Liver (tissue), 9 donors: ENCODE results near the gene CTNNBL1. TPM values are rescaled to one million over a fixed set of nuclear protein-coding genes. Genes with fewer than 3 reads are reported as not detected.

Experiments
- DNase-seq: peaks from one replicate; pipeline ENCODE4 v3.0.0-alpha.2; 2017; ENCODE audit warnings: low spot score
- H3K27ac ChIP-seq, 2 donors: one replicate each; pipeline ENCODE4 v1.7.0; 2013; ENCODE audit warnings: inconsistent platforms in 2 of 2, low read length in 2 of 2, control low read depth in 1 of 2, low read depth in 1 of 2, mild to moderate bottlenecking in 1 of 2
- H3K27me3 ChIP-seq, 4 donors: one replicate each; pipeline versions ENCODE4 v1.6.1 to v1.7.0; 2013; ENCODE audit warnings: low read length in 3 of 4, inconsistent platforms in 1 of 4, mild to moderate bottlenecking in 1 of 4, moderate library complexity in 1 of 4; ENCODE audit not compliant: control insufficient read depth in 4 of 4, insufficient read depth in 4 of 4
- H3K36me3 ChIP-seq, 4 donors: one replicate each; pipeline versions ENCODE4 v1.6.1 to v1.7.0; 2013; ENCODE audit warnings: low read length in 3 of 4, mild to moderate bottlenecking in 3 of 4, low read depth in 1 of 4, moderate library complexity in 1 of 4; ENCODE audit not compliant: control insufficient read depth in 4 of 4, insufficient read depth in 3 of 4
- H3K4me1 ChIP-seq, 4 donors: one replicate each; pipeline versions ENCODE4 v1.6.1 to v1.7.0; 2013; ENCODE audit warnings: low read length in 3 of 4, mild to moderate bottlenecking in 3 of 4, moderate library complexity in 1 of 4; ENCODE audit not compliant: control insufficient read depth in 4 of 4, insufficient read depth in 4 of 4
- H3K4me3 ChIP-seq, 3 donors: one replicate each; pipeline versions ENCODE4 v1.6.1 to v1.7.0; 2013; ENCODE audit warnings: low read length in 3 of 3, control low read depth in 1 of 3, low read depth in 1 of 3, mild to moderate bottlenecking in 1 of 3
- H3K9ac ChIP-seq, 2 donors: one replicate each; pipeline ENCODE4 v1.7.0; 2013; ENCODE audit warnings: low read length in 2 of 2, mild to moderate bottlenecking in 2 of 2, moderate library complexity in 2 of 2, control low read depth in 1 of 2, low read depth in 1 of 2
- H3K9me3 ChIP-seq, 4 donors: one replicate each; pipeline versions ENCODE4 v1.6.1 to v1.7.0; 2013; ENCODE audit warnings: low read length in 3 of 4; ENCODE audit not compliant: control insufficient read depth in 4 of 4
- EGR1 ChIP-seq, 2 donors: IDR thresholded peaks; 2 replicates each; pipeline ENCODE4 v1.6.1; 2016 to 2018; ENCODE audit warnings: antibody characterized with exemption in 2 of 2, low read depth in 2 of 2
- FOXA1 ChIP-seq: IDR thresholded peaks from 2 replicates; pipeline ENCODE4 v1.6.1; 2016; ENCODE audit warnings: antibody characterized with exemption
- FOXA2 ChIP-seq: IDR thresholded peaks from 2 replicates; pipeline ENCODE4 v1.6.1; 2016; ENCODE audit warnings: antibody characterized with exemption
- GABPA ChIP-seq, 2 donors: IDR thresholded peaks in 1 of 2; conservative IDR thresholded peaks in 1 of 2; 2 replicates each; pipeline ENCODE4 v1.6.1; 2016; ENCODE audit warnings: antibody characterized with exemption in 2 of 2, mild to moderate bottlenecking in 1 of 2, moderate library complexity in 1 of 2
- HNF4A ChIP-seq, 2 donors: conservative IDR thresholded peaks; 2 replicates each; pipeline ENCODE4 v1.6.1; 2016; ENCODE audit warnings: antibody characterized with exemption in 2 of 2, mild to moderate bottlenecking in 2 of 2
- HNF4G ChIP-seq: IDR thresholded peaks from 2 replicates; pipeline ENCODE4 v1.6.1; 2016; ENCODE audit warnings: antibody characterized with exemption
- JUND ChIP-seq, 2 donors: IDR thresholded peaks; 2 replicates each; pipeline ENCODE4 v1.6.1; 2016; ENCODE audit warnings: antibody characterized with exemption in 2 of 2
- NR2F2 ChIP-seq: IDR thresholded peaks from 2 replicates; pipeline ENCODE4 v1.6.1; 2016; ENCODE audit warnings: antibody characterized with exemption
- RAD21 ChIP-seq, 2 donors: IDR thresholded peaks; 2 replicates each; pipeline ENCODE4 v1.6.1; 2016; ENCODE audit warnings: antibody characterized with exemption in 2 of 2, mild to moderate bottlenecking in 2 of 2
- SP1 ChIP-seq: IDR thresholded peaks from 2 replicates; pipeline ENCODE4 v1.6.1; 2018; ENCODE audit warnings: antibody characterized with exemption, mild to moderate bottlenecking
- TAF1 ChIP-seq: conservative IDR thresholded peaks from 2 replicates; pipeline ENCODE4 v1.6.1; 2016; ENCODE audit warnings: antibody characterized with exemption, mild to moderate bottlenecking
- YY1 ChIP-seq: IDR thresholded peaks from 2 replicates; pipeline ENCODE4 v1.6.1; 2016; ENCODE audit warnings: antibody characterized with exemption, mild to moderate bottlenecking
- whole genome bisulfite sequencing: extraction: QIAGEN DNeasy Blood & Tissue Kit; methylation state at CpG from one replicate; pipeline ENCODE4 v1.1.7; 2013; 5-methylcytosine and 5-hydroxymethylcytosine counted together
- polyA plus RNA-seq, 2 donors: library from polyadenylated mRNA; stranded (reverse) in 1 of 2; unstranded in 1 of 2; fragments of 200-250 nt in 1 of 2; fragments of >200 nt in 1 of 2; fragmentation: Nextera tagmentation in 1 of 2; extraction: Ambion mirVana in 1 of 2; gene quantifications; one replicate each; pipeline versions ENCODE4 v1.2.1 to v1.2.3, GENCODE V29; 2013 to 2015
- total RNA-seq, 2 donors: library from RNA; depleted of rRNA; stranded (reverse); fragments of >200 nt; gene quantifications; one replicate each; pipeline ENCODE4 v1.2.3, GENCODE V29; 2014
- TF ChIP-seq, protein P1 (sequence below): IDR thresholded peaks from 2 replicates; pipeline ENCODE4 v1.6.1; 2016; ENCODE audit warnings: antibody characterized with exemption
- TF ChIP-seq, protein P2 (sequence below): IDR thresholded peaks from 2 replicates; pipeline ENCODE4 v1.6.1; 2016; ENCODE audit warnings: antibody characterized with exemption
- TF ChIP-seq, protein P3 (sequence below): fragments of 150-350 bp; IDR thresholded peaks from 2 replicates; pipeline ENCODE4 v1.5.1; 2017; ENCODE audit warnings: improper control_type of control experiment, low read depth, low read length; ENCODE audit not compliant: missing input control
- TF ChIP-seq, protein P4 (sequence below): IDR thresholded peaks from 2 replicates; pipeline ENCODE4 v1.6.1; 2016; ENCODE audit warnings: antibody characterized with exemption, mild to moderate bottlenecking
- donor health status: healthy.
- donor health status: healthy.
- donor health status: healthy.
- donor health status: healthy.
- donor health status: healthy.

CTNNBL1 gene
- total and polyA plus RNA-seq, 4 donors, result 18.3 to 25.4 (median 20.3) TPM

DNA sequence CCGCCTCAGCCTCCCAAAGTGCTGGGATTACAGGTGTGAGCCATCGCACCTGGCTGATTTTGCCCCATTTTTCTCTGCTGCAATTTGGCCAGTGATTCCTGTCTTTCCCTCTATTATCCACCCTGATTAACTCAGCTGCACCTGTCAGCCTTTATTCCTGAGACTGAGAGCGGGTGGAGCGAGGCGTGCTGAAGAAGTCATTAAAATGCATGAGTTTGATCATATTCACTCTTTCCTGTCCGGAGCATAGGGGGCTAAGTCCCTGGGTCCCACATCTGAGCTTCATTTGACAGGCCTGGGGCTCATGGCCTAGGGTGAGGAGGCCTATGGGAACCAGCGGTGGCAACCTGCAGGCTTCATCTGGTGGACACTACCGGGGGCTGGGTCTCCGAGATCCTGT, 25.7 kb upstream of the CTNNBL1 start:
- H3K4me1 ChIP-seq, result no peaks in the 10 kb centered on the region
- no peak for DNase-seq
- no peaks in the 10 kb centered on the region for H3K9me3 ChIP-seq
- no peaks in the 10 kb centered on the region for H3K27me3 ChIP-seq
- H3K27ac ChIP-seq, result no peak overlapping the region
- TF ChIP-seq FOXA2 (no peak), HNF4G (no peak), FOXA1 (no peak), GABPA (IDR thresholded peaks at IDR 0.05 in 1 of 2, conservative IDR thresholded peaks at IDR 0.05 in 1 of 2) (no peak), TAF1 (no peak), EGR1 (IDR thresholded peaks at IDR 0.05; ENCODE audit: low read depth in 2 of 2) (no peak), HNF4A (conservative IDR thresholded peaks at IDR 0.05) (no peak), YY1 (no peak), JUND (IDR thresholded peaks at IDR 0.05) (no peak), SP1 (no peak), NR2F2 (no peak)
- TF ChIP-seq, protein P1, sequence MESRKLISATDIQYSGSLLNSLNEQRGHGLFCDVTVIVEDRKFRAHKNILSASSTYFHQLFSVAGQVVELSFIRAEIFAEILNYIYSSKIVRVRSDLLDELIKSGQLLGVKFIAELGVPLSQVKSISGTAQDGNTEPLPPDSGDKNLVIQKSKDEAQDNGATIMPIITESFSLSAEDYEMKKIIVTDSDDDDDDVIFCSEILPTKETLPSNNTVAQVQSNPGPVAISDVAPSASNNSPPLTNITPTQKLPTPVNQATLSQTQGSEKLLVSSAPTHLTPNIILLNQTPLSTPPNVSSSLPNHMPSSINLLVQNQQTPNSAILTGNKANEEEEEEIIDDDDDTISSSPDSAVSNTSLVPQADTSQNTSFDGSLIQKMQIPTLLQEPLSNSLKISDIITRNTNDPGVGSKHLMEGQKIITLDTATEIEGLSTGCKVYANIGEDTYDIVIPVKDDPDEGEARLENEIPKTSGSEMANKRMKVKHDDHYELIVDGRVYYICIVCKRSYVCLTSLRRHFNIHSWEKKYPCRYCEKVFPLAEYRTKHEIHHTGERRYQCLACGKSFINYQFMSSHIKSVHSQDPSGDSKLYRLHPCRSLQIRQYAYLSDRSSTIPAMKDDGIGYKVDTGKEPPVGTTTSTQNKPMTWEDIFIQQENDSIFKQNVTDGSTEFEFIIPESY, result no peak
- TF ChIP-seq, protein P2, sequence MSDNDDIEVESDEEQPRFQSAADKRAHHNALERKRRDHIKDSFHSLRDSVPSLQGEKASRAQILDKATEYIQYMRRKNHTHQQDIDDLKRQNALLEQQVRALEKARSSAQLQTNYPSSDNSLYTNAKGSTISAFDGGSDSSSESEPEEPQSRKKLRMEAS, result no peak
- TF ChIP-seq, protein P3, sequence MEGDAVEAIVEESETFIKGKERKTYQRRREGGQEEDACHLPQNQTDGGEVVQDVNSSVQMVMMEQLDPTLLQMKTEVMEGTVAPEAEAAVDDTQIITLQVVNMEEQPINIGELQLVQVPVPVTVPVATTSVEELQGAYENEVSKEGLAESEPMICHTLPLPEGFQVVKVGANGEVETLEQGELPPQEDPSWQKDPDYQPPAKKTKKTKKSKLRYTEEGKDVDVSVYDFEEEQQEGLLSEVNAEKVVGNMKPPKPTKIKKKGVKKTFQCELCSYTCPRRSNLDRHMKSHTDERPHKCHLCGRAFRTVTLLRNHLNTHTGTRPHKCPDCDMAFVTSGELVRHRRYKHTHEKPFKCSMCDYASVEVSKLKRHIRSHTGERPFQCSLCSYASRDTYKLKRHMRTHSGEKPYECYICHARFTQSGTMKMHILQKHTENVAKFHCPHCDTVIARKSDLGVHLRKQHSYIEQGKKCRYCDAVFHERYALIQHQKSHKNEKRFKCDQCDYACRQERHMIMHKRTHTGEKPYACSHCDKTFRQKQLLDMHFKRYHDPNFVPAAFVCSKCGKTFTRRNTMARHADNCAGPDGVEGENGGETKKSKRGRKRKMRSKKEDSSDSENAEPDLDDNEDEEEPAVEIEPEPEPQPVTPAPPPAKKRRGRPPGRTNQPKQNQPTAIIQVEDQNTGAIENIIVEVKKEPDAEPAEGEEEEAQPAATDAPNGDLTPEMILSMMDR, result no peak
- H3K4me3 ChIP-seq, result no peak overlapping the region
- H3K36me3 ChIP-seq, result no peaks in the 10 kb centered on the region
- no peak overlapping the region for H3K9ac ChIP-seq
- 91% methylated on average over 9 of the region's 9 CpGs for WGBS

DNA sequence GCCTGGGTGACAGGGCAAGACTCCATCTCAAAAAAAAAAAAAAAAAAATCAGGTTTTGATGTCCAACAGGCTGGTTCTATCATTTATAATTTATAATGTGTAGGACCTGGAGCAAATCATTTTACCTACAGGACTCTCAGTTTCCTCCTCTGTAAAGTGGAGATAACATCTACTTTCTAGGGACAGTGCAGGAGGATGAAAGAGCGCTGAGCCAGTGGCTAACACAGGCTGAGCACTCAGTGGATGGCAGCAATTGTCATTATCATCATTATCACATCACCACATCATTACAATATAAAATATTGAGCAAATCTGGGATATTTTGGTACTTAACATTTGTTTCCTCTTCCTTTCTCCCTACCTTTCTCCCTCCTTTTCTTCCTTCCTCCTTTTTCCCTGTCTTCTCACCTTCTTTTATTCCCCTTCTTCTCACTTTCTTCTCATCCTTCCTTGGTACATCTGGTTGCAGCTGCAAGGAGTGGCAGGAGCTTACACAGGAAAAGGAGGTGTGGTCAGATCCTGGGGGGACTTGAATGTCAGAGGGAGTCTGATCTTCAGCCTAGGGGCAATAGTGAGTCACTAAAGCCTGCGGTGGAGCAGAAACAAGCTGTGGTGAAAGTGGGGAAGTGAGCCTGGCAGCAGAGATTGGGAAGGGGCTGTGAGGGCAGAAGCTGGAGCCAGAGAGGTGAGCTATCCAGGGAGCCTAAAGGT, 24.6 kb upstream of the CTNNBL1 start:
- no peak for DNase-seq
- H3K9ac ChIP-seq, result no peak overlapping the region

More for the DNA sequence above, 24.6 kb upstream of the CTNNBL1 start:
- no peaks in the 10 kb centered on the region for H3K4me1 ChIP-seq
- H3K27ac ChIP-seq, result no peak overlapping the region
- no peak overlapping the region for H3K4me3 ChIP-seq
- no peaks in the 10 kb centered on the region for H3K36me3 ChIP-seq
- H3K9me3 ChIP-seq, result no peaks in the 10 kb centered on the region
- TF ChIP-seq YY1, result no peak
- TF ChIP-seq, protein P3, result no peak
- TF ChIP-seq NR2F2, result no peak
- TF ChIP-seq, protein P1, result no peak
- TF ChIP-seq, protein P4, sequence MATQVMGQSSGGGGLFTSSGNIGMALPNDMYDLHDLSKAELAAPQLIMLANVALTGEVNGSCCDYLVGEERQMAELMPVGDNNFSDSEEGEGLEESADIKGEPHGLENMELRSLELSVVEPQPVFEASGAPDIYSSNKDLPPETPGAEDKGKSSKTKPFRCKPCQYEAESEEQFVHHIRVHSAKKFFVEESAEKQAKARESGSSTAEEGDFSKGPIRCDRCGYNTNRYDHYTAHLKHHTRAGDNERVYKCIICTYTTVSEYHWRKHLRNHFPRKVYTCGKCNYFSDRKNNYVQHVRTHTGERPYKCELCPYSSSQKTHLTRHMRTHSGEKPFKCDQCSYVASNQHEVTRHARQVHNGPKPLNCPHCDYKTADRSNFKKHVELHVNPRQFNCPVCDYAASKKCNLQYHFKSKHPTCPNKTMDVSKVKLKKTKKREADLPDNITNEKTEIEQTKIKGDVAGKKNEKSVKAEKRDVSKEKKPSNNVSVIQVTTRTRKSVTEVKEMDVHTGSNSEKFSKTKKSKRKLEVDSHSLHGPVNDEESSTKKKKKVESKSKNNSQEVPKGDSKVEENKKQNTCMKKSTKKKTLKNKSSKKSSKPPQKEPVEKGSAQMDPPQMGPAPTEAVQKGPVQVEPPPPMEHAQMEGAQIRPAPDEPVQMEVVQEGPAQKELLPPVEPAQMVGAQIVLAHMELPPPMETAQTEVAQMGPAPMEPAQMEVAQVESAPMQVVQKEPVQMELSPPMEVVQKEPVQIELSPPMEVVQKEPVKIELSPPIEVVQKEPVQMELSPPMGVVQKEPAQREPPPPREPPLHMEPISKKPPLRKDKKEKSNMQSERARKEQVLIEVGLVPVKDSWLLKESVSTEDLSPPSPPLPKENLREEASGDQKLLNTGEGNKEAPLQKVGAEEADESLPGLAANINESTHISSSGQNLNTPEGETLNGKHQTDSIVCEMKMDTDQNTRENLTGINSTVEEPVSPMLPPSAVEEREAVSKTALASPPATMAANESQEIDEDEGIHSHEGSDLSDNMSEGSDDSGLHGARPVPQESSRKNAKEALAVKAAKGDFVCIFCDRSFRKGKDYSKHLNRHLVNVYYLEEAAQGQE, result no peak
- TF ChIP-seq TAF1, result no peak
- TF ChIP-seq RAD21 (IDR thresholded peaks at IDR 0.05), result no peak
- TF ChIP-seq FOXA2, result no peak
- no peak for TF ChIP-seq EGR1 (IDR thresholded peaks at IDR 0.05; ENCODE audit: low read depth in 2 of 2)
- TF ChIP-seq GABPA (IDR thresholded peaks at IDR 0.05 in 1 of 2, conservative IDR thresholded peaks at IDR 0.05 in 1 of 2), result no peak
- no peak for TF ChIP-seq JUND (IDR thresholded peaks at IDR 0.05)
- no peak for TF ChIP-seq FOXA1
- no peak for TF ChIP-seq SP1
- no peaks in the 10 kb centered on the region for H3K27me3 ChIP-seq
- WGBS, result 62% methylated on average over 2 of the region's 2 CpGs
